Pulmonary artery endothelial cell (primary cell): ENCODE results near the gene FBXO15. TPM values are rescaled to one million over a fixed set of nuclear protein-coding genes. Genes with fewer than 3 reads are reported as not detected.

Experiments
- DNase-seq: peaks from one replicate; pipeline ENCODE4 v3.0.0-alpha.2; 2011; ENCODE audit warnings: low read depth, low spot score
- total RNA-seq: library from RNA; depleted of rRNA; stranded (reverse); fragments of >200 nt; gene quantifications from 2 replicates; pipeline ENCODE4 v1.2.3, GENCODE V29; 2014

The FBXO15 gene
- total RNA-seq, 1 donor from 2014 or later: not detected

GRCh38 chr18:74115046-74115445 lies 32.6 kb downstream of the FBXO15 start:
- DNase-seq: no peak

GRCh38 chr18:74114116-74114515 lies 33.5 kb downstream of the FBXO15 start:
- no peak for DNase-seq

- no peak for DNase-seq
These were observed 33.9 kb downstream of the FBXO15 start for GRCh38 chr18:74113711-74114110.

- no peak for DNase-seq
These were observed 36.7 kb downstream of the FBXO15 start for GRCh38 chr18:74110976-74111375.

- no peak for DNase-seq
These were observed 37.5 kb downstream of the FBXO15 start for GRCh38 chr18:74110149-74110548.

- no peak for DNase-seq
These were observed 39.2 kb downstream of the FBXO15 start for GRCh38 chr18:74108460-74108859.

GRCh38 chr18:74097803-74098202 lies 49.8 kb downstream of the FBXO15 start:
- no peak for DNase-seq

GRCh38 chr18:74092922-74093321 lies 54.7 kb downstream of the FBXO15 start:
- no peak for DNase-seq

- no peak for DNase-seq
These were observed 63.3 kb downstream of the FBXO15 start for GRCh38 chr18:74084184-74084855.

GRCh38 chr18:74083557-74083952 lies 64.1 kb downstream of the FBXO15 start:
- no peak for DNase-seq

- DNase-seq: no peak
These were observed 64.7 kb downstream of the FBXO15 start for GRCh38 chr18:74082742-74083556.

- no peak for DNase-seq
These were observed 65.5 kb downstream of the FBXO15 start for GRCh38 chr18:74081966-74082741.

- DNase-seq: no peak
These were observed 69.4 kb downstream of the FBXO15 start for GRCh38 chr18:74078257-74078656.

GRCh38 chr18:74074668-74075564 lies 72.7 kb downstream of the FBXO15 start:
- DNase-seq: no peak

GRCh38 chr18:74073957-74074667 lies 73.5 kb downstream of the FBXO15 start:
- no peak for DNase-seq

GRCh38 chr18:74069178-74070050 lies 78.2 kb downstream of the FBXO15 start:
- DNase-seq: no peak

GRCh38 chr18:74068296-74068695 lies 79.3 kb downstream of the FBXO15 start:
- DNase-seq: no peak

- no peak for DNase-seq
These were observed 81.6 kb downstream of the FBXO15 start for GRCh38 chr18:74066018-74066417.

GRCh38 chr18:74065366-74065765 lies 82.3 kb downstream of the FBXO15 start:
- no peak for DNase-seq
